GM18907 (cell line): ENCODE data around the gene LTBP4.

Experiments
- ATAC-seq: cut with Tn5 transposase; IDR thresholded peaks from one replicate; pipeline ENCODE4 v1.9.1; 2021; ENCODE audit warnings: mild to moderate bottlenecking, moderate library complexity; ENCODE audit not compliant: unreplicated experiment

LTBP4 gene

GRCh38 chr19:40592170-40592569 lies 9.0 kb upstream of the LTBP4 start:
- ATAC-seq: no peak

GRCh38 chr19:40594255-40594654 lies 6.9 kb upstream of the LTBP4 start:
- ATAC-seq: no peak

GRCh38 chr19:40594657-40595091 lies 6.5 kb upstream of the LTBP4 start:
- no peak for ATAC-seq

- no peak for ATAC-seq
These were observed 4.4 kb upstream of the LTBP4 start for GRCh38 chr19:40596608-40597328.

GRCh38 chr19:40597329-40597838 lies 3.8 kb upstream of the LTBP4 start:
- ATAC-seq: no peak

GRCh38 chr19:40598121-40598917 lies 2.9 kb upstream of the LTBP4 start:
- ATAC-seq: no peak

- ATAC-seq: no peak
These were observed 2.3 kb upstream of the LTBP4 start for GRCh38 chr19:40598918-40599307.

- no peak for ATAC-seq
These were observed 1.8 kb upstream of the LTBP4 start for GRCh38 chr19:40599331-40599901.

- ATAC-seq: no peak
These were observed 1.1 kb upstream of the LTBP4 start for GRCh38 chr19:40599902-40600569.

- no peak for ATAC-seq
These were observed 517 bp upstream of the LTBP4 start for GRCh38 chr19:40600570-40601133.

GRCh38 chr19:40603071-40603388 lies 1.9 kb downstream of the LTBP4 start:
- ATAC-seq: no peak

GRCh38 chr19:40603389-40604170 lies 2.4 kb downstream of the LTBP4 start:
- ATAC-seq: peak; percentile 82

- ATAC-seq: no peak
These were observed 3.0 kb downstream of the LTBP4 start for GRCh38 chr19:40604171-40604646.

GRCh38 chr19:40604647-40605215 lies 3.6 kb downstream of the LTBP4 start:
- ATAC-seq: no peak

GRCh38 chr19:40605216-40605971 lies 4.2 kb downstream of the LTBP4 start:
- ATAC-seq: peak; percentile 29

- no peak for ATAC-seq
These were observed 6.4 kb downstream of the LTBP4 start for GRCh38 chr19:40607311-40608239.

- no peak for ATAC-seq
These were observed 7.1 kb downstream of the LTBP4 start for GRCh38 chr19:40608240-40608621.

- ATAC-seq: no peak
These were observed 7.8 kb downstream of the LTBP4 start for GRCh38 chr19:40608957-40609356.
